GM23338 (cell line): ENCODE results near the gene NT5C2. TPM values are rescaled to one million over a fixed set of nuclear protein-coding genes. Genes with fewer than 3 reads are reported as not detected.

Experiments used
- ATAC-seq: fragments of 200-7000 bp; cut with Tn5 transposase; 3 replicates; pipeline ENCODE4 v1.9.1; 2020
- DNase-seq: peaks from one replicate; pipeline ENCODE4 v3.0.0-alpha.2; 2015; ENCODE audit warnings: low spot score
- H2AFZ ChIP-seq: fragments of 200-600 bp; sonication (generic); 2 replicates; pipeline ENCODE4 v1.8.0; 2016; ENCODE audit warnings: antibody characterized with exemption, mild to moderate bottlenecking, moderate library complexity
- H3F3A ChIP-seq: fragments of 200-600 bp; sonication (generic); replicated peaks from 2 replicates; pipeline ENCODE4 v1.8.0; 2017; ENCODE audit warnings: antibody characterized with exemption, mixed run types, low read depth
- H3K27ac ChIP-seq: fragments of 200-600 bp; sonication (generic); 2 replicates; pipeline ENCODE4 v1.6.1; 2016; ENCODE audit warnings: low read depth
- H3K27me3 ChIP-seq: fragments of 200-600 bp; sonication (generic); 2 replicates; pipeline ENCODE4 v1.8.0; 2016; ENCODE audit warnings: mild to moderate bottlenecking, mixed run types, moderate library complexity; ENCODE audit not compliant: insufficient read depth
- H3K36me3 ChIP-seq: fragments of 200-600 bp; sonication (generic); 2 replicates; pipeline ENCODE4 v1.8.0; 2016; ENCODE audit warnings: mild to moderate bottlenecking; ENCODE audit not compliant: insufficient read depth
- H3K4me1 ChIP-seq: fragments of 200-600 bp; sonication (generic); 2 replicates; pipeline ENCODE4 v1.8.0; 2016; ENCODE audit warnings: mild to moderate bottlenecking, moderate library complexity; ENCODE audit not compliant: insufficient read depth
- H3K4me2 ChIP-seq: fragments of 200-600 bp; sonication (generic); 2 replicates; pipeline ENCODE4 v1.7.1; 2017; ENCODE audit warnings: mixed run types
- H3K4me3 ChIP-seq: fragments of 200-600 bp; sonication (generic); 2 replicates; pipeline ENCODE4 v1.6.1; 2016; ENCODE audit warnings: mixed run types
- H3K79me2 ChIP-seq: fragments of 200-600 bp; sonication (generic); replicated peaks from 2 replicates; pipeline ENCODE4 v1.8.0; 2017; ENCODE audit warnings: mild to moderate bottlenecking; ENCODE audit not compliant: insufficient read depth
- H3K9me2 ChIP-seq: fragments of 200-600 bp; sonication (generic); 2 replicates; pipeline ENCODE4 v1.8.0; 2017; ENCODE audit not compliant: insufficient read depth
- H4K20me1 ChIP-seq: fragments of 200-600 bp; sonication (generic); replicated peaks from 2 replicates; pipeline ENCODE4 v1.8.0; 2017; ENCODE audit warnings: mild to moderate bottlenecking; ENCODE audit not compliant: insufficient read depth
- H3K27ac Mint-ChIP-seq: 2 replicates; pipeline ENCODE4 v1.8.0; 2020; ENCODE audit warnings: inconsistent platforms, mild to moderate bottlenecking, moderate library complexity, mixed read lengths
- H3K27me3 Mint-ChIP-seq: 3 replicates; pipeline ENCODE4 v1.8.0; 2022; ENCODE audit warnings: low read depth, mild to moderate bottlenecking, moderate library complexity, mixed read lengths, inconsistent platforms; ENCODE audit not compliant: insufficient read depth, poor library complexity
- H3K36me3 Mint-ChIP-seq: 3 replicates; pipeline ENCODE4 v1.8.0; 2021; ENCODE audit warnings: low read depth, mild to moderate bottlenecking, inconsistent platforms, moderate library complexity, mixed read lengths
- H3K4me1 Mint-ChIP-seq: 3 replicates; pipeline ENCODE4 v1.8.0; 2020; ENCODE audit warnings: mild to moderate bottlenecking, inconsistent platforms, mixed read lengths
- H3K4me3 Mint-ChIP-seq: 3 replicates; pipeline ENCODE4 v1.8.0; 2021; ENCODE audit warnings: moderate library complexity, mild to moderate bottlenecking, inconsistent platforms, mixed read lengths
- H3K9me3 Mint-ChIP-seq: 3 replicates; pipeline ENCODE4 v1.8.0; 2020; ENCODE audit warnings: moderate library complexity, mild to moderate bottlenecking, inconsistent platforms, mixed read lengths
- CREB1 ChIP-seq: fragments of 250-450 bp; sonication (Bioruptor Pico); IDR thresholded peaks from 2 replicates; pipeline ENCODE4 v1.5.0; 2020; ENCODE audit warnings: low read depth, mild to moderate bottlenecking, moderate library complexity
- EZH2 ChIP-seq: fragments of 200-600 bp; sonication (generic); IDR thresholded peaks from one replicate; pipeline ENCODE4 v1.8.0; 2017; ENCODE audit warnings: antibody characterized with exemption, mild to moderate bottlenecking, low read depth; ENCODE audit not compliant: unreplicated experiment
- EZH2phosphoT487 ChIP-seq: fragments of 200-600 bp; sonication (generic); IDR thresholded peaks from one replicate; pipeline ENCODE4 v1.8.1; 2018; ENCODE audit warnings: antibody characterized with exemption; ENCODE audit not compliant: unreplicated experiment
- JUNB ChIP-seq: IDR thresholded peaks from one replicate; pipeline ENCODE4 v1.6.1; 2016; ENCODE audit warnings: antibody characterized with exemption; ENCODE audit not compliant: unreplicated experiment
- NANOG ChIP-seq: IDR thresholded peaks from 2 replicates; pipeline ENCODE4 v1.6.1; 2016; ENCODE audit warnings: antibody characterized with exemption, borderline replicate concordance
- POLR2AphosphoS5 ChIP-seq: IDR thresholded peaks from 2 replicates; pipeline ENCODE4 v1.6.1; 2016; ENCODE audit warnings: antibody characterized with exemption, low read depth
- REST ChIP-seq: IDR thresholded peaks from one replicate; pipeline ENCODE4 v1.6.1; 2018; ENCODE audit warnings: antibody characterized with exemption; ENCODE audit not compliant: unreplicated experiment
- STAT1 ChIP-seq: IDR thresholded peaks from one replicate; pipeline ENCODE4 v1.6.1; 2016; ENCODE audit warnings: antibody characterized with exemption; ENCODE audit not compliant: unreplicated experiment
- ZNF114 ChIP-seq: fragments of 250-450 bp; sonication (Bioruptor Pico); IDR thresholded peaks from 2 replicates; pipeline ENCODE4 v1.5.0; 2020; ENCODE audit warnings: mild to moderate bottlenecking, moderate library complexity
- ZNF331 ChIP-seq: fragments of 250-450 bp; sonication (Bioruptor Pico); IDR thresholded peaks from 2 replicates; pipeline ENCODE4 v1.5.0; 2020; ENCODE audit warnings: low read depth, mild to moderate bottlenecking, moderate library complexity
- ZNF462 ChIP-seq: fragments of 250-450 bp; sonication (Bioruptor Pico); IDR thresholded peaks from 2 replicates; pipeline ENCODE4 v1.5.0; 2020; ENCODE audit warnings: mild to moderate bottlenecking, moderate library complexity
- polyA plus RNA-seq: library from polyadenylated mRNA; unstranded; fragments of >200 nt; fragmentation: Nextera tagmentation; extraction: Ambion mirVana; gene quantifications from 2 replicates; pipeline ENCODE4 v1.2.1, GENCODE V29; 2016
- total RNA-seq: library from RNA; depleted of rRNA; stranded (reverse); fragments of >200 nt; shearing (Covaris generic); gene quantifications from 2 replicates; pipeline ENCODE4 v1.2.3, GENCODE V29; 2014
- TF ChIP-seq, protein P1 (sequence below), 2 experiments: fragments of 200-600 bp in 1 of 2; sonication (generic) in 1 of 2; conservative IDR thresholded peaks; 2 replicates each; pipeline versions ENCODE4 v1.5.1 to v1.6.1; 2016 to 2017; ENCODE audit warnings: antibody characterized with exemption in 2 of 2, low read depth in 2 of 2, mild to moderate bottlenecking in 2 of 2, moderate library complexity in 1 of 2
- TF ChIP-seq, protein P2 (sequence below): IDR thresholded peaks from 2 replicates; pipeline ENCODE4 v1.6.1; 2016; ENCODE audit warnings: antibody characterized with exemption

The NT5C2 gene
- total and polyA plus RNA-seq, 2 experiments from 2014 or later, result 33.9 to 85.4 TPM

DNA sequence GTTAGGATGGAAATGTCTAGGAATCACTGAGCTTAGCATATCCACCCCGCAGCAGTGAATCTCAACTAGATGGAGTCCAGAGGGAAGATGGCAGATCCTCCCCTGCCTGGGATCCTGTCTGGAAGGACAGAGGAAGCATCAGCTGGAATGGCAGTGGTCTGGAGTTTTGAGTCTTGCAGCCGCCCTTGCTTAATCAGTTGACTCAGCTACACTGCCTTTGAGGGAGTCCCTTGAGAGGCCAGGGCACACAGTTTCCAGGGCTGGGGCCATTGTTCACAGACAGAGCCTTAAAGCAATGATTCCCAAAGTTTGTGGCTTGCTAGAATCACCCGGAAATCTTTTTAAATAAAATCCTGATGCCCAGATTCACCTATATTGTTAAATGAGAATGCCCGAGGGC lies 128.1 kb downstream of the NT5C2 start:
- Histone ChIP-seq H3K9me2 (no peaks in the 10 kb centered on the region), H3K4me3 (no peak overlapping the region), H3K4me2 (no peak overlapping the region), H3K27ac (no peak overlapping the region), H2AFZ (no peak overlapping the region), H3K36me3 (no peaks in the 10 kb centered on the region), H3F3A (no peaks in the 10 kb centered on the region), H3K79me2 (no peaks in the 10 kb centered on the region), H4K20me1 (peaks cover 4% of the 10 kb centered on the region; the same call in 1 of the 2 replicates), H3K27me3 (no peaks in the 10 kb centered on the region), H3K4me1 (peaks cover 13% of the 10 kb centered on the region)
- no peak overlapping the region for H3K27ac Mint-ChIP-seq
- H3K36me3 Mint-ChIP-seq, result no peaks in the 10 kb centered on the region
- TF ChIP-seq, protein P1, sequence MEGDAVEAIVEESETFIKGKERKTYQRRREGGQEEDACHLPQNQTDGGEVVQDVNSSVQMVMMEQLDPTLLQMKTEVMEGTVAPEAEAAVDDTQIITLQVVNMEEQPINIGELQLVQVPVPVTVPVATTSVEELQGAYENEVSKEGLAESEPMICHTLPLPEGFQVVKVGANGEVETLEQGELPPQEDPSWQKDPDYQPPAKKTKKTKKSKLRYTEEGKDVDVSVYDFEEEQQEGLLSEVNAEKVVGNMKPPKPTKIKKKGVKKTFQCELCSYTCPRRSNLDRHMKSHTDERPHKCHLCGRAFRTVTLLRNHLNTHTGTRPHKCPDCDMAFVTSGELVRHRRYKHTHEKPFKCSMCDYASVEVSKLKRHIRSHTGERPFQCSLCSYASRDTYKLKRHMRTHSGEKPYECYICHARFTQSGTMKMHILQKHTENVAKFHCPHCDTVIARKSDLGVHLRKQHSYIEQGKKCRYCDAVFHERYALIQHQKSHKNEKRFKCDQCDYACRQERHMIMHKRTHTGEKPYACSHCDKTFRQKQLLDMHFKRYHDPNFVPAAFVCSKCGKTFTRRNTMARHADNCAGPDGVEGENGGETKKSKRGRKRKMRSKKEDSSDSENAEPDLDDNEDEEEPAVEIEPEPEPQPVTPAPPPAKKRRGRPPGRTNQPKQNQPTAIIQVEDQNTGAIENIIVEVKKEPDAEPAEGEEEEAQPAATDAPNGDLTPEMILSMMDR (conservative IDR thresholded peaks at IDR 0.05; ENCODE audit: low read depth in 2 of 2), result no peak
- TF ChIP-seq ZNF114, result no peak
- no peak for TF ChIP-seq STAT1
- no peak for TF ChIP-seq JUNB
- no peak for TF ChIP-seq POLR2AphosphoS5
- TF ChIP-seq ZNF331 (CRISPR knock-in tag), result no peak
- TF ChIP-seq ZNF462, result no peak
- TF ChIP-seq, protein P2, sequence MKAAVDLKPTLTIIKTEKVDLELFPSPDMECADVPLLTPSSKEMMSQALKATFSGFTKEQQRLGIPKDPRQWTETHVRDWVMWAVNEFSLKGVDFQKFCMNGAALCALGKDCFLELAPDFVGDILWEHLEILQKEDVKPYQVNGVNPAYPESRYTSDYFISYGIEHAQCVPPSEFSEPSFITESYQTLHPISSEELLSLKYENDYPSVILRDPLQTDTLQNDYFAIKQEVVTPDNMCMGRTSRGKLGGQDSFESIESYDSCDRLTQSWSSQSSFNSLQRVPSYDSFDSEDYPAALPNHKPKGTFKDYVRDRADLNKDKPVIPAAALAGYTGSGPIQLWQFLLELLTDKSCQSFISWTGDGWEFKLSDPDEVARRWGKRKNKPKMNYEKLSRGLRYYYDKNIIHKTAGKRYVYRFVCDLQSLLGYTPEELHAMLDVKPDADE, result no peak
- no peak for TF ChIP-seq EZH2
- no peak for TF ChIP-seq EZH2phosphoT487
- TF ChIP-seq CREB1, result no peak
- no peak for TF ChIP-seq NANOG
- no peak for TF ChIP-seq REST
- no peak overlapping the region for H3K4me3 Mint-ChIP-seq
- H3K9me3 Mint-ChIP-seq, result no peaks in the 10 kb centered on the region
- no peaks in the 10 kb centered on the region for H3K27me3 Mint-ChIP-seq
- ATAC-seq (no peak), DNase-seq (no peak)
- peaks cover 9% of the 10 kb centered on the region for H3K4me1 Mint-ChIP-seq
